Naive thymus-derived CD4-positive, alpha-beta T cell (primary cell): ENCODE measurements around the gene NR3C2. TPM values are rescaled to one million over a fixed set of nuclear protein-coding genes. Genes with fewer than 3 reads are reported as not detected.

ENCODE experiments used
- ATAC-seq: fragments of 150-1000 bp; cut with Tn5 transposase; 2 replicates; pipeline ENCODE4 v1.10.0; 2021; ENCODE audit warnings: mild to moderate bottlenecking, moderate library complexity
- CTCF ChIA-PET: fragments of 350-600 bp; sonication (Branson Sonifier 250); formaldehyde crosslinking; loops from one replicate; lab custom pipeline; 2021; ENCODE audit warnings: antibody characterized with exemption; lab: Charles Lee
- POLR2A ChIA-PET: fragments of 350-600 bp; sonication (Branson Sonifier 250); formaldehyde crosslinking; loops from one replicate; lab custom pipeline; 2021; ENCODE audit warnings: antibody characterized with exemption, inconsistent platforms; lab: Charles Lee
- DNase-seq, 9 donors: peaks; one replicate each; pipeline versions ENCODE4 v3.0.0 to v3.0.0-alpha.2; 2020 to 2022; ENCODE audit warnings: mixed read lengths in 1 of 9
- H3K27ac ChIP-seq: one replicate; pipeline ENCODE4 v1.7.0; 2013; ENCODE audit warnings: mild to moderate bottlenecking, low read depth, low read length, moderate library complexity
- H3K27me3 ChIP-seq, 2 donors: one replicate each; pipeline ENCODE4 v1.7.0; 2013; ENCODE audit warnings: low read length in 2 of 2, mild to moderate bottlenecking in 2 of 2, moderate library complexity in 2 of 2; ENCODE audit not compliant: control insufficient read depth in 2 of 2, insufficient read depth in 2 of 2
- H3K36me3 ChIP-seq, 3 experiments: 1 replicate in 2 of 3; 2 replicates in 1 of 3; pipeline ENCODE4 v1.7.0; 2013; ENCODE audit warnings: low read length in 3 of 3, mild to moderate bottlenecking in 3 of 3, moderate library complexity in 1 of 3; ENCODE audit not compliant: insufficient read depth in 3 of 3, control insufficient read depth in 2 of 3
- H3K4me1 ChIP-seq, 2 donors: one replicate each; pipeline ENCODE4 v1.7.0; 2013; ENCODE audit warnings: low read length in 2 of 2, mild to moderate bottlenecking in 2 of 2, moderate library complexity in 1 of 2; ENCODE audit not compliant: control insufficient read depth in 2 of 2, insufficient read depth in 2 of 2
- H3K4me3 ChIP-seq: 2 replicates; pipeline ENCODE4 v1.7.0; 2013; ENCODE audit warnings: mild to moderate bottlenecking, low read length
- H3K9me3 ChIP-seq, 3 experiments: 1 replicate in 2 of 3; 2 replicates in 1 of 3; pipeline ENCODE4 v1.7.0; 2013; ENCODE audit warnings: low read length in 3 of 3; ENCODE audit not compliant: control insufficient read depth in 2 of 3
- H3K27ac Mint-ChIP-seq, 9 donors: one replicate each; pipeline ENCODE4 v1.8.0; 2020 to 2022; ENCODE audit warnings: mixed read lengths in 9 of 9, mild to moderate bottlenecking in 8 of 9, moderate library complexity in 5 of 9, inconsistent platforms in 2 of 9
- H3K27me3 Mint-ChIP-seq, 5 donors: one replicate each; pipeline ENCODE4 v1.8.0; 2021 to 2022; ENCODE audit warnings: mixed read lengths in 5 of 5, mild to moderate bottlenecking in 1 of 5
- H3K36me3 Mint-ChIP-seq, 5 donors: one replicate each; pipeline ENCODE4 v1.8.0; 2020 to 2022; ENCODE audit warnings: mixed read lengths in 5 of 5, mild to moderate bottlenecking in 3 of 5, inconsistent platforms in 1 of 5
- H3K4me1 Mint-ChIP-seq, 7 donors: one replicate each; pipeline ENCODE4 v1.8.0; 2020 to 2022; ENCODE audit warnings: mixed read lengths in 7 of 7, mild to moderate bottlenecking in 3 of 7, inconsistent platforms in 1 of 7
- H3K4me3 Mint-ChIP-seq, 10 donors: one replicate each; pipeline ENCODE4 v1.8.0; 2020 to 2022; ENCODE audit warnings: mild to moderate bottlenecking in 10 of 10, mixed read lengths in 10 of 10, moderate library complexity in 6 of 10, inconsistent platforms in 2 of 10
- H3K9me3 Mint-ChIP-seq, 11 donors: one replicate each; pipeline ENCODE4 v1.8.0; 2020 to 2022; ENCODE audit warnings: mixed read lengths in 11 of 11, mild to moderate bottlenecking in 4 of 11, inconsistent platforms in 1 of 11, moderate library complexity in 1 of 11
- intact Hi-C, 2 donors: fragments of 100-400 bp; cut with micrococcal nuclease; formaldehyde crosslinking; loops; one replicate each; pipeline ENCODE4 v1.15.1; 2023
- polyA plus RNA-seq, 2 donors: library from polyadenylated mRNA; unstranded; fragments of 300-500 nt; fragmentation: Illumina TruSeq; gene quantifications; one replicate each; pipeline ENCODE4 v1.2.3, GENCODE V29; 2021
- total RNA-seq, 6 experiments: library from RNA in 5 of 6; stranded (reverse) in 5 of 6; gene quantifications; 1 replicate in 5 of 6; 2 replicates in 1 of 6; pipeline ENCODE4 v1.2.3 and lab custom pipeline; 2021 to 2026

Gene NR3C2
- total and polyA plus RNA-seq, 7 experiments from 2014 or later, result 2.2 to 55.2 (median 38.6) TPM

DNA sequence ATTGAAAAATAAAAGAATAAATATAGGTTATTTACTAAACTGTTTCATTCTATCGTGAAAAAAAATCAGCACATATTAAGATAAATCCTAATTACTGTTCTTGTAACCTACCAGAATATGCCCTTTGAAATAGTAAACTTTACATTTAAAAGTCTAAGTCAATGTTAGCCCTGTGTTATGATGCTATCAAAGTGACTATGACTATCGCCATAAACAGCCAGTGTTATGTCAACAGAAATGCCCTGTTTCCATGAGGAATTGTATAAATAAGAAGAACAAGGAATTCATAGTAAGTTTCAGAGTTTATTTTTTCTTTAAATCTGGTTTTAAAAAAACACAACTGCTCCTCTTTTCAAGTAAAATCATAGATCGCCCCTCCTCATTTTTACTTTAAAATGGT is 11.4 kb downstream of the NR3C2 start:
- no peaks in the 10 kb centered on the region for H3K9me3 ChIP-seq
- H3K4me1 ChIP-seq, result peaks cover 12 to 23% of the 10 kb centered on the region in 2 donors
- ATAC-seq (no peak), DNase-seq (no peak)
- no peak overlapping the region for H3K27ac Mint-ChIP-seq
- H3K4me3 Mint-ChIP-seq, result peak overlapping the region in 6 of 10 donors; percentile 22 to 64 (median 52)
- POLR2A ChIA-PET, result interaction anchor here (0.6 to 3.2 kb wide), 2 partner anchors 11 to 370 kb away, joined by 3 to 20 read pairs; partner anchors contain the start of gene NR3C2
- no peak overlapping the region for H3K27ac ChIP-seq
- H3K4me1 Mint-ChIP-seq, result peaks cover 0 to 99% (median 89%) of the 10 kb centered on the region in 7 donors
- no peaks in the 10 kb centered on the region for H3K27me3 ChIP-seq
- no peaks in the 10 kb centered on the region for H3K27me3 Mint-ChIP-seq
- peaks cover 0 to 2% (median 0%) of the 10 kb centered on the region in 11 donors for H3K9me3 Mint-ChIP-seq
- peaks cover 0 to 27% (median 7%) of the 10 kb centered on the region in 5 donors for H3K36me3 Mint-ChIP-seq
- H3K36me3 ChIP-seq, result peaks cover 0 to 5% (median 0%) of the 10 kb centered on the region in 3 experiments
- CTCF ChIA-PET, result no interaction called here
- intact Hi-C loops, result no loop called here
- no peak overlapping the region for H3K4me3 ChIP-seq

DNA sequence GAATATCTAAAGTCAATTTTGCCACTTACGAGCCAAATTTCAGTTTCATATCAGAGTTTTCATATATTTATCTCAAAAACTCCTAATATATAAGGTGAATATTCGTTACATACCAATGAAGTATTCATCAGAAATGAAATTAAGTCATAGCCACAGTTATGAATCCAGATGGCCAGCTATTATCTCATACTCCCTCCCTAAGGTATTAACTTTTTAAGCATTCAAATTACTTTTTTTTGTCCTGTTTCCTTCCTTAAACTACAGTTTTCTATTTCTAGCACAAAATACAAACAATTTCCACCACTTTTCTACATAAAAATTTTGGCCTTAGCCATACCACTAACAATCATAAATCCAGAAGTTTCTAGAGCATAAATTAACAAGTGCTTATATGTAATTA is 13.0 kb downstream of the NR3C2 start:
- H3K4me1 ChIP-seq, result peaks cover 6 to 12% of the 10 kb centered on the region in 2 donors
- no peak for ATAC-seq

DNA sequence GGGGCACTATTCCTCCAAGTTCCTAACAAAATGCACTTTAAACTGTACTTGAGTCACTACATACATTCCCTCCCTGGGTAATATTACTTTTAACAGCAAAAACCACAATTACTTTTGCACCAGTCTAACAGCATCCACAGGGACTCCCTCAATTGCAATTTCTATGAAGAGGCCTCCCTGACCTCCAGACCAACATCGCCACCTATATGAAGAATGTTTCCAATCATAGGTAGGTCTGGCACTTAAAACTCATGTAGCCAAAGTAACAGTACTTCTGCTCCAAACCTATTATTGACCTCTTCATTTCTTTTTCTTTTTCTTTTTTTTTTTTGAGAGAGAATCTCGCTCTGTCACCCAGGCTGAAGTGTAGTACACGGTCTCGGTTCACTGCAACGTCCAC is 15.6 kb downstream of the NR3C2 start:
- H3K36me3 Mint-ChIP-seq, result peaks cover 0 to 24% (median 4%) of the 10 kb centered on the region in 5 donors
- no peaks in the 10 kb centered on the region for H3K9me3 ChIP-seq
- peaks cover 4 to 16% of the 10 kb centered on the region in 2 donors for H3K4me1 ChIP-seq
- DNase-seq (no peak), ATAC-seq (no peak)
- peak overlapping the region in 3 of 10 donors; percentile 2 to 28 (median 19) for H3K4me3 Mint-ChIP-seq
- ChIA-PET CTCF (no interaction called here), POLR2A (no interaction called here)
- H3K27me3 ChIP-seq, result no peaks in the 10 kb centered on the region
- no peaks in the 10 kb centered on the region for H3K36me3 ChIP-seq
- no peak overlapping the region for H3K27ac ChIP-seq
- peaks cover 0 to 100% (median 88%) of the 10 kb centered on the region in 7 donors for H3K4me1 Mint-ChIP-seq
- H3K4me3 ChIP-seq, result no peak overlapping the region
- H3K27me3 Mint-ChIP-seq, result no peaks in the 10 kb centered on the region
- H3K9me3 Mint-ChIP-seq, result peaks cover 0 to 7% (median 0%) of the 10 kb centered on the region in 11 donors
- H3K27ac Mint-ChIP-seq, result peak overlapping the region in 1 of 9 donors; percentile 5
- intact Hi-C loops, result loop anchor here in 1 of 2 donors (1.0 kb wide), 1 partner anchor 8 kb away; no protein-coding TSS in a partner anchor

More for the DNA sequence above, 13.0 kb downstream of the NR3C2 start:
- ChIA-PET POLR2A (interaction anchor here (2.3 kb wide), 1 partner anchor 13 kb away, joined by 8 read pairs; the partner anchor contains the start of gene NR3C2), CTCF (interaction anchor here (0.7 kb wide), 1 partner anchor 289 kb away, joined by 3 read pairs; no protein-coding TSS in a partner anchor)
- no peak overlapping the region for H3K4me3 ChIP-seq
- H3K27me3 Mint-ChIP-seq, result no peaks in the 10 kb centered on the region
- no peaks in the 10 kb centered on the region for H3K27me3 ChIP-seq
- no peaks in the 10 kb centered on the region for H3K9me3 ChIP-seq
- peaks cover 0 to 15% (median 4%) of the 10 kb centered on the region in 5 donors for H3K36me3 Mint-ChIP-seq
- peaks cover 0 to 2% (median 0%) of the 10 kb centered on the region in 11 donors for H3K9me3 Mint-ChIP-seq
- H3K4me3 Mint-ChIP-seq, result peak overlapping the region in 6 of 10 donors; percentile 10 to 59 (median 32)
- no peak overlapping the region for H3K27ac ChIP-seq
- intact Hi-C loops, result no loop called here
- no peak for DNase-seq
- no peaks in the 10 kb centered on the region for H3K36me3 ChIP-seq
- H3K4me1 Mint-ChIP-seq, result peaks cover 0 to 99% (median 87%) of the 10 kb centered on the region in 7 donors
- H3K27ac Mint-ChIP-seq, result no peak overlapping the region

DNA sequence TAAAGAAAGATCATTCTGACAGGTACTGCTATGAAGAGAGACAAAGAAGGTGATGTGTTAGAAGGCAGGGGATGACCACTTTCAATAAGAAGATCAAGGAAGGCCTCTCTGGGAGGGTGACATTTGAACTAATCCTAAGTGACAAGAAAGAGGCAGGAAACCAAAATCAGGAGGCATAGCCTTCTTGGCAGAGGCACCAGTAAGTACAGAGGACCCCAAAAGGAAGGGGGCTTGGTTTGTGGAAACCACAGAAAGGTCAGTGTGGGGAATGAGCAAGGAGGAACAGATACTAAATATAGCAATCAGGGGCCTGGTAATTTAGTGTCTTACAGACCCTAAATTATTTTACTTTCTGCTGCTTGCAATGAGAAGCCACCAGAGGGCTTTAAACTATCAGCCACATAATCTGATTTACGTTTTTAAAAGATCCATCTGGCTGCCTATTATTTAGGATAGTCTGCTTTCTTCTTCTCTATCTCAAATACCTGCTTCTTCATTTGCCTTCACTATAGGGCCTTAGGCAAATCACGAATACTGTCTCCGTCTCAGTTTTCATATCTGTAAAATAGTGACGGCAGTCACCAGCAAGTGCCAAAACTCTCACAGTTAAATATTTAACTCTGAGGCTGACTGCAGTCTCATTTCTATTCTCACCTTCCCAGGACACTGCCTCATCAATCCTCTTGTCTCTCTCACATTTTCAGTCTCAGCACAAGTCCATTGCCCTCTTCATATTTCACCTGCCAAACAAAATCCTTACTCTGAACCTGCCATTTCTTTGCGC is 16.7 kb downstream of the NR3C2 start:
- Mint-ChIP-seq H3K36me3 (peaks cover 0 to 24% (median 8%) of the 10 kb centered on the region in 5 donors), H3K9me3 (peaks cover 0 to 7% (median 0%) of the 10 kb centered on the region in 11 donors), H3K4me3 (peak overlapping the region in 6 of 10 donors; percentile 0 to 53 (median 20)), H3K27ac (peak overlapping the region in 1 of 9 donors; percentile 5), H3K27me3 (no peaks in the 10 kb centered on the region), H3K4me1 (peaks cover 0 to 100% (median 84%) of the 10 kb centered on the region in 7 donors)
- no peak overlapping the region for H3K27ac ChIP-seq
- no peaks in the 10 kb centered on the region for H3K27me3 ChIP-seq
- no peaks in the 10 kb centered on the region for H3K36me3 ChIP-seq
- ChIA-PET CTCF (no interaction called here), POLR2A (no interaction called here)
- peaks cover 4 to 16% of the 10 kb centered on the region in 2 donors for H3K4me1 ChIP-seq
- ATAC-seq (no peak), DNase-seq (no peak)
- no peak overlapping the region for H3K4me3 ChIP-seq
- no peaks in the 10 kb centered on the region for H3K9me3 ChIP-seq
- intact Hi-C loops, result loop anchor here in 1 of 2 donors (1.0 to 2.0 kb wide), 2 partner anchors 9 to 15 kb away; no protein-coding TSS in a partner anchor

DNA sequence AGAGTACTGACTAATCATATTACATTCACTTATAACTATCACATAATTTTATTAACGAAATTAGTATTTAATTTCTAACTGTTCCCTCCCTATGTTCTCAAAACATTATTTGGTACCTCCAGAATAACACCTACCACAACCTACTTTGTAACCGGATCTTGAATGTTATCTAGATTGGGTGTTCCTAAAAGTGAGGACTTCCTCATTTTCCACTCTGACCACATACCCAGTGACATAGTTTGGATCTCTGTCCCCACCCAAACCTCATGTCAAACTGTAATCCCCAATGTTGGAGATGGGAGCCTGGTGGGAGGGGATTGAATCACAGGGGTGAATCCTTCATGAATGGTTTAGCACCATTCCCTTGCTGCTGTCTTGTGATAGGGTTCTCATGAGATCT is 21.8 kb downstream of the NR3C2 start:
- peaks cover 0 to 34% (median 6%) of the 10 kb centered on the region in 5 donors for H3K36me3 Mint-ChIP-seq
- no peak overlapping the region for H3K4me3 ChIP-seq
- H3K27me3 ChIP-seq, result no peaks in the 10 kb centered on the region
- no peak overlapping the region for H3K27ac ChIP-seq
- H3K9me3 ChIP-seq, result no peaks in the 10 kb centered on the region
- no peaks in the 10 kb centered on the region for H3K27me3 Mint-ChIP-seq
- H3K27ac Mint-ChIP-seq, result no peak overlapping the region
- H3K4me1 Mint-ChIP-seq, result peaks cover 0 to 100% (median 84%) of the 10 kb centered on the region in 7 donors
- no peaks in the 10 kb centered on the region for H3K36me3 ChIP-seq
- POLR2A ChIA-PET, result interaction anchor here (4.7 kb wide), 1 partner anchor 22 kb away, joined by 21 read pairs; the partner anchor contains the start of gene NR3C2
- CTCF ChIA-PET, result no interaction called here
- intact Hi-C loops, result no loop called here
- H3K4me1 ChIP-seq, result peaks cover 4 to 15% of the 10 kb centered on the region in 2 donors
- ATAC-seq (no peak), DNase-seq (no peak)
- H3K4me3 Mint-ChIP-seq, result peak overlapping the region in 2 of 10 donors; percentile 8 to 14
- peaks cover 0 to 7% (median 0%) of the 10 kb centered on the region in 11 donors for H3K9me3 Mint-ChIP-seq

DNA sequence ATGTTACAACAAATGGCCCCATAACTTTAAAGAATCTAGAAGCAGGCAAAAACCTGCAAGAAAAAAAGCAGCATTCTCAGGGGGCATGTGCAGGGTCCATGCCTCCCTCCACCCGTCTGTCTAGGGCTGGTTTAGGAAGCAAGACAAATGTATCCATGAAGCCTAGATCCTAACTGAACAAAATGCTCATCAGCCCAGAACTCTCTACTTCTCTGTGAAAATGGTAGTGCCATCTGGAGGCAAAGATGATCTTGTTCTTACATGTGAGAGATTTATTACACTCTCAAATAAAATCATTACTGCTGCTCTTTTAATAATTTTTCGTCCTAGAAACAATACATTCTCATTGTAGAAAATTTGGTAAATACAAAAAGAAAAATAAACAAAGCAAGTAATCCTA is 26.7 kb downstream of the NR3C2 start:
- no peak overlapping the region for H3K27ac ChIP-seq
- no peak overlapping the region for H3K4me3 ChIP-seq
- no peaks in the 10 kb centered on the region for H3K9me3 ChIP-seq
- ChIA-PET POLR2A (no interaction called here), CTCF (interaction anchor here (0.6 to 0.7 kb wide), 2 partner anchors 67 to 397 kb away, joined by 3 read pairs; no protein-coding TSS in a partner anchor)
- Mint-ChIP-seq H3K27ac (no peak overlapping the region), H3K36me3 (peaks cover 0 to 31% (median 11%) of the 10 kb centered on the region in 5 donors), H3K4me3 (peak overlapping the region in 2 of 10 donors; percentile 2 to 30), H3K9me3 (no peaks in the 10 kb centered on the region), H3K27me3 (no peaks in the 10 kb centered on the region), H3K4me1 (peaks cover 0 to 92% (median 75%) of the 10 kb centered on the region in 7 donors)
- H3K36me3 ChIP-seq, result no peaks in the 10 kb centered on the region
- H3K4me1 ChIP-seq, result peaks cover 0 to 7% of the 10 kb centered on the region in 2 donors
- intact Hi-C loops, result loop anchor here in 1 of 2 donors (2.0 to 5.0 kb wide), 4 partner anchors 33 to 395 kb away; no protein-coding TSS in a partner anchor
- no peak for ATAC-seq
- DNase-seq, result no peak
- H3K27me3 ChIP-seq, result no peaks in the 10 kb centered on the region
